ENCODE results near the gene HCN2. TPM values are rescaled to one million over a fixed set of nuclear protein-coding genes. Genes with fewer than 3 reads are reported as not detected.
A peak's percentile ranks its signal among the peaks of the same experiment; 100 is the strongest.

HCN2 gene
- total RNA-seq, 2 experiments from 2014 or later, result 0.84 to 1.3 TPM

- CTCF ChIA-PET, result no interaction called here
- DNase-seq, result no peak
- Mint-ChIP-seq H3K27me3 (ENCODE audit: low read depth) (no peaks in the 10 kb centered on the region), H3K27ac (no peak overlapping the region), H3K9me3 (ENCODE audit: insufficient read depth) (no peaks in the 10 kb centered on the region), H3K4me3 (no peak overlapping the region), H3K4me1 (ENCODE audit: low read depth) (peaks cover 3% of the 10 kb centered on the region), H3K36me3 (ENCODE audit: low read depth) (no peaks in the 10 kb centered on the region)
- no peak for ATAC-seq
- POLR2A ChIA-PET, result no interaction called here
Measured at GRCh38 chr19:556611-557382, 32.9 kb upstream of the HCN2 start.

DNA sequence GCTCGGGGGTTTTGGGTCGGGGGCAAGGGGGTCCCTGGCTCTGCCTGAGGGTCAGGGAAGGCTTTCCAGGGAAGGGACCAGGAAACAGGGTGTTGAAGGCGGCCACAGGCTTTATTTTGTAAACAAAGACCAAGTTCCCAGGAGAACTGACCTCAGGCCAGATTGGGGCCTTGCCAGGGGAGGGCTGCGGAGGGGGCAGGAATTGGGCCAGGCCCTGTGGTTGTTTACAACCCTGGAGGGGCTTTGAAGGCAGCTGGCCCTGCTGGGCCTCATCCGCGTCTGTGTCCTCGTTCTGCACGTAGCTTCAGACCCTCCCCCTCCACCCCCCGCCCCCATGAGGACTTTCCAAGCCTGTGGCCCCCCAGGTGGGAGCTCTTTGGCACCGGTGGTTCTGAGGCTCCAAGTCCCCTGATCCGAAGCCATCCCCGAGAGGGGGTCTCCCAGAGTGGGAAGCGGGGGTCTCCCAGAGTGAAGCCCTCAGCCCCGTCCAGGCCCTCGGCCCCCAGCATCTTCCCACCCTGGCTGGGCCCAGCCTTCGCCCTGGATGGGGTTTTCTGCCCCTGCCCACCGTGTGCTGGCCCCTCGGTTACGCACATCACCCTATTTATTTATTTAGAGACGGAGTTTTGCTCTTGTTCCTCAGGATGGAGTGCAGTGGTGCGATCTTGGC lies 30.8 kb upstream of the HCN2 start:
- DNase-seq (no peak), ATAC-seq (no peak)
- ChIA-PET CTCF (no interaction called here), POLR2A (no interaction called here)
- Mint-ChIP-seq H3K9me3 (ENCODE audit: insufficient read depth) (no peaks in the 10 kb centered on the region), H3K27ac (no peak overlapping the region), H3K4me3 (no peak overlapping the region), H3K4me1 (ENCODE audit: low read depth) (peaks cover 3% of the 10 kb centered on the region), H3K36me3 (ENCODE audit: low read depth) (no peaks in the 10 kb centered on the region), H3K27me3 (ENCODE audit: low read depth) (no peaks in the 10 kb centered on the region)

DNA sequence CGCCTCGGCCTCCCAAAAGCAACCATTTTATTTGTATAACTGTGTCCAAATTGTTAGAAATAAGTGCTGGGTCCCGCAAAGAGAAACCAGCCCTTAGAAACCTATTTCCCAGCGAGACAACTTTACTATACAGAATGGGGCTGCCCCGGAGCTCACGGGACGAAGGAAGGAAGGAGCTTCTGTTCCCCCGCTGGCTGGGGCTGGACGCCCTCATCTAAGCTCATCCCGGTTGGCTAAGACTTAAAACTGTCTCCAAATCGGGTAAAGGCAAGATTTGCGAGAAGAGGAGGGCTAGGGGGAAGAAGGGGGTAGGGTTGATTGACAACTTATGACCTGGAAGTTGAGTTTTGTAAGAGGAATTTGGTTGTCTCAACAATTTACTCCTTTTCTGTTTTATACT lies 29.6 kb upstream of the HCN2 start:
- Mint-ChIP-seq H3K36me3 (ENCODE audit: low read depth) (no peaks in the 10 kb centered on the region), H3K27ac (no peak overlapping the region), H3K4me1 (ENCODE audit: low read depth) (peaks cover 3% of the 10 kb centered on the region), H3K27me3 (ENCODE audit: low read depth) (no peaks in the 10 kb centered on the region), H3K4me3 (no peak overlapping the region), H3K9me3 (ENCODE audit: insufficient read depth) (no peaks in the 10 kb centered on the region)
- ATAC-seq (no peak), DNase-seq (no peak)
- POLR2A ChIA-PET, result no interaction called here
- CTCF ChIA-PET, result no interaction called here

GRCh38 chr19:566403-566802 lies 23.3 kb upstream of the HCN2 start:
- ChIA-PET POLR2A (interaction anchor here (1.2 kb wide), 1 partner anchor 12 kb away, joined by 3 read pairs; no protein-coding TSS in a partner anchor), CTCF (interaction anchor here (0.6 to 1.6 kb wide), 2 partner anchors 56 to 60 kb away, joined by 3 to 7 read pairs; no protein-coding TSS in a partner anchor)
- H3K9me3 Mint-ChIP-seq (ENCODE audit: insufficient read depth), result no peaks in the 10 kb centered on the region
- peaks cover 1% of the 10 kb centered on the region for H3K36me3 Mint-ChIP-seq (ENCODE audit: low read depth)
- no peak overlapping the region for H3K4me3 Mint-ChIP-seq
- no peaks in the 10 kb centered on the region for H3K27me3 Mint-ChIP-seq (ENCODE audit: low read depth)
- H3K27ac Mint-ChIP-seq, result no peak overlapping the region
- DNase-seq, result no peak
- no peak for ATAC-seq
- H3K4me1 Mint-ChIP-seq (ENCODE audit: low read depth), result peaks cover 9% of the 10 kb centered on the region

- no peak overlapping the region for H3K27ac Mint-ChIP-seq
- no peaks in the 10 kb centered on the region for H3K9me3 Mint-ChIP-seq (ENCODE audit: insufficient read depth)
- ChIA-PET POLR2A (interaction anchor here (1.2 kb wide), 1 partner anchor 12 kb away, joined by 3 read pairs; no protein-coding TSS in a partner anchor), CTCF (interaction anchor here (1.6 kb wide), 1 partner anchor 56 kb away, joined by 7 read pairs; no protein-coding TSS in a partner anchor)
- peaks cover 1% of the 10 kb centered on the region for H3K36me3 Mint-ChIP-seq (ENCODE audit: low read depth)
- H3K4me1 Mint-ChIP-seq (ENCODE audit: low read depth), result peaks cover 12% of the 10 kb centered on the region
- H3K4me3 Mint-ChIP-seq, result no peak overlapping the region
- DNase-seq (no peak), ATAC-seq (no peak)
- no peaks in the 10 kb centered on the region for H3K27me3 Mint-ChIP-seq (ENCODE audit: low read depth)
Measured at GRCh38 chr19:566844-567243, 22.8 kb upstream of the HCN2 start.

- Mint-ChIP-seq H3K4me1 (ENCODE audit: low read depth) (peaks cover 14% of the 10 kb centered on the region), H3K27ac (no peak overlapping the region), H3K4me3 (no peak overlapping the region), H3K27me3 (ENCODE audit: low read depth) (no peaks in the 10 kb centered on the region), H3K9me3 (ENCODE audit: insufficient read depth) (no peaks in the 10 kb centered on the region), H3K36me3 (ENCODE audit: low read depth) (peaks cover 1% of the 10 kb centered on the region)
- ATAC-seq, result no peak
- CTCF ChIA-PET, result interaction anchor here (1.0 to 1.6 kb wide), 2 partner anchors 57 to 61 kb away, joined by 3 to 7 read pairs; no protein-coding TSS in a partner anchor
- POLR2A ChIA-PET, result interaction anchor here (1.2 kb wide), 1 partner anchor 13 kb away, joined by 3 read pairs; no protein-coding TSS in a partner anchor
- no peak for DNase-seq
Measured at GRCh38 chr19:567296-567900, 22.3 kb upstream of the HCN2 start.

GRCh38 chr19:570251-570686 lies 19.4 kb upstream of the HCN2 start:
- H3K4me1 Mint-ChIP-seq (ENCODE audit: low read depth), result peaks cover 29% of the 10 kb centered on the region
- POLR2A ChIA-PET, result interaction anchor here (0.7 kb wide), 1 partner anchor 436 kb away, joined by 3 read pairs; no protein-coding TSS in a partner anchor

GRCh38 chr19:570937-571565 lies 18.6 kb upstream of the HCN2 start:
- ChIA-PET POLR2A (interaction anchor here (1.2 to 2.1 kb wide), 3 partner anchors 39 to 64 kb away, joined by 4 to 14 read pairs (median 9); partner anchors contain the start of genes CDC34 and TPGS1), CTCF (interaction anchor here (1.9 kb wide), 1 partner anchor 60 kb away, joined by 4 read pairs; no protein-coding TSS in a partner anchor)
- H3K27ac Mint-ChIP-seq, result peak overlapping the region; percentile 97
- H3K9me3 Mint-ChIP-seq (ENCODE audit: insufficient read depth), result no peaks in the 10 kb centered on the region
- DNase-seq (peak; percentile 68), ATAC-seq (peak; percentile 31)
- H3K36me3 Mint-ChIP-seq (ENCODE audit: low read depth), result peaks cover 3% of the 10 kb centered on the region
- peak overlapping the region; percentile 88 for H3K4me3 Mint-ChIP-seq
- no peaks in the 10 kb centered on the region for H3K27me3 Mint-ChIP-seq (ENCODE audit: low read depth)
- H3K4me1 Mint-ChIP-seq (ENCODE audit: low read depth), result peaks cover 34% of the 10 kb centered on the region

More at GRCh38 chr19:570251-570686, 19.4 kb upstream of the HCN2 start:
- Mint-ChIP-seq H3K36me3 (ENCODE audit: low read depth) (peaks cover 3% of the 10 kb centered on the region), H3K27me3 (ENCODE audit: low read depth) (no peaks in the 10 kb centered on the region), H3K4me3 (peak overlapping the region; percentile 48), H3K27ac (peak overlapping the region; percentile 68), H3K9me3 (ENCODE audit: insufficient read depth) (no peaks in the 10 kb centered on the region)
- no peak for DNase-seq
- no peak for ATAC-seq
- CTCF ChIA-PET, result no interaction called here

DNA sequence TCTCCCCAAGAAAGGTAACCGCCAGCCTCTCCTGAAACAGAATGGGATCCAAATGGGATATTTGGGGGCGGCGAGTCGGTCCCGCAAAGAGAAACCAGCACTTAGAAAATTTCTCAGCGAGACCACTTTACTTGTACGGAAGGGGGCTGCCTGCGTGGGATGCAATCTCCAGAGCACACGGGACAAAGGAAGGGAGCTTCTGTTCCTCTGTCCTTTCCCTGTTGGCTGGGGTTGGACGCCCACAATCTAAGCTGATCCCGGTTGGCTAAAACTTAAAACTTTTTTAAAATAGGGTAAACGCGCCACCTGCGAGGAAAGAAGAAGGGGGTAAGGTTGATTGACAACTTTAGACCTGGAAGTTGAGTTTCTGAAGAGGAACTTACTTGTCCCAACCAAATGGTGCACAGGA lies 18.1 kb upstream of the HCN2 start:
- H3K27ac Mint-ChIP-seq, result peak overlapping the region; percentile 97
- no peaks in the 10 kb centered on the region for H3K9me3 Mint-ChIP-seq (ENCODE audit: insufficient read depth)
- peak overlapping the region; percentile 88 for H3K4me3 Mint-ChIP-seq
- H3K4me1 Mint-ChIP-seq (ENCODE audit: low read depth), result peaks cover 36% of the 10 kb centered on the region
- no peaks in the 10 kb centered on the region for H3K27me3 Mint-ChIP-seq (ENCODE audit: low read depth)
- ATAC-seq (peak; percentile 5), DNase-seq (peak; percentile 42)
- ChIA-PET CTCF (interaction anchor here (1.9 kb wide), 1 partner anchor 61 kb away, joined by 4 read pairs; no protein-coding TSS in a partner anchor), POLR2A (interaction anchor here (0.7 to 2.1 kb wide), 4 partner anchors 40 to 106 kb away, joined by 3 to 14 read pairs (median 6); partner anchors contain the start of genes CDC34 and TPGS1)
- H3K36me3 Mint-ChIP-seq (ENCODE audit: low read depth), result peaks cover 3% of the 10 kb centered on the region

- POLR2A ChIA-PET, result interaction anchor here (0.7 to 2.1 kb wide), 4 partner anchors 40 to 106 kb away, joined by 3 to 14 read pairs (median 6); partner anchors contain the start of genes CDC34 and TPGS1
- H3K27me3 Mint-ChIP-seq (ENCODE audit: low read depth), result no peaks in the 10 kb centered on the region
Measured at GRCh38 chr19:572140-572742, 17.4 kb upstream of the HCN2 start, which contains the start of gene BSG. Gene BSG, plus strand, starts transcription at chr19:572596. Its CDS starts 39 bp downstream, at chr19:572635.

More at GRCh38 chr19:572140-572742, 17.4 kb upstream of the HCN2 start, which contains the start of gene BSG:
- H3K9me3 Mint-ChIP-seq (ENCODE audit: insufficient read depth), result no peaks in the 10 kb centered on the region
- H3K27ac Mint-ChIP-seq, result peak within 1 kb of the TSS; percentile 97
- peaks cover 3% of the 10 kb centered on the region for H3K36me3 Mint-ChIP-seq (ENCODE audit: low read depth)
- H3K4me1 Mint-ChIP-seq (ENCODE audit: low read depth), result peaks cover 42% of the 10 kb centered on the region
- CTCF ChIA-PET, result interaction anchor here (1.9 kb wide), 1 partner anchor 61 kb away, joined by 4 read pairs; no protein-coding TSS in a partner anchor
- peak within 1 kb of the TSS; percentile 88 for H3K4me3 Mint-ChIP-seq
- DNase-seq, result peak; percentile 99
- peak; percentile 80 for ATAC-seq
